Fibroblast of lung (primary cell): ENCODE results near the gene POLR1A.

Experiments
- EZH2 ChIP-seq: IDR thresholded peaks from 2 replicates; pipeline ENCODE4 v1.5.1; 2012; ENCODE audit warnings: low read length, control low read depth, mild to moderate bottlenecking; ENCODE audit errors: missing control alignments
- TF ChIP-seq, protein P1 (sequence below), 2 donors: IDR thresholded peaks in 1 of 2; conservative IDR thresholded peaks in 1 of 2; 1 replicate in 1 of 2; 2 replicates in 1 of 2; pipeline ENCODE4 v1.5.1; 2011 to 2012; ENCODE audit warnings: low read length in 2 of 2, control low read depth in 1 of 2, inconsistent platforms in 1 of 2, low read depth in 1 of 2, mild to moderate bottlenecking in 1 of 2

DNA sequence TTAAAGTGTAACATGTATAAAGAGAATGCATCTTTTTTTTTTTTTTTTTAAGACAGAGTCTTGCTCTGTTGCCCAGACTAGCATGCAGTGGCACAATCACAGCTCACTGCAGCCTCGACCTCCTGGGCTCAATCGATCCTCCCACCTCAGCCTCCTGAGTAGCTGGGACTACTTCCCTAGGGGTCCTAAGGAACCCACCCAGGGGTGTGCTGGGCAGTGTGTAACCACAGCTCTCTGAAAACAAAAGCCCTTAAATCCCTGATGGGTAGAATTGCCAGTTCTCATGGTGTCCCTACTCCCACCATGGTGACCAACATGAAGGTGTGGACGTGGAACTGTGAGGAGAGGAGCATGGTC lies 111.3 kb downstream of the POLR1A start:
- TF ChIP-seq EZH2 = no peak
- TF ChIP-seq, protein P1, sequence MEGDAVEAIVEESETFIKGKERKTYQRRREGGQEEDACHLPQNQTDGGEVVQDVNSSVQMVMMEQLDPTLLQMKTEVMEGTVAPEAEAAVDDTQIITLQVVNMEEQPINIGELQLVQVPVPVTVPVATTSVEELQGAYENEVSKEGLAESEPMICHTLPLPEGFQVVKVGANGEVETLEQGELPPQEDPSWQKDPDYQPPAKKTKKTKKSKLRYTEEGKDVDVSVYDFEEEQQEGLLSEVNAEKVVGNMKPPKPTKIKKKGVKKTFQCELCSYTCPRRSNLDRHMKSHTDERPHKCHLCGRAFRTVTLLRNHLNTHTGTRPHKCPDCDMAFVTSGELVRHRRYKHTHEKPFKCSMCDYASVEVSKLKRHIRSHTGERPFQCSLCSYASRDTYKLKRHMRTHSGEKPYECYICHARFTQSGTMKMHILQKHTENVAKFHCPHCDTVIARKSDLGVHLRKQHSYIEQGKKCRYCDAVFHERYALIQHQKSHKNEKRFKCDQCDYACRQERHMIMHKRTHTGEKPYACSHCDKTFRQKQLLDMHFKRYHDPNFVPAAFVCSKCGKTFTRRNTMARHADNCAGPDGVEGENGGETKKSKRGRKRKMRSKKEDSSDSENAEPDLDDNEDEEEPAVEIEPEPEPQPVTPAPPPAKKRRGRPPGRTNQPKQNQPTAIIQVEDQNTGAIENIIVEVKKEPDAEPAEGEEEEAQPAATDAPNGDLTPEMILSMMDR (conservative IDR thresholded peaks at IDR 0.05 in 1 of 2, IDR thresholded peaks at IDR 0.05 in 1 of 2; ENCODE audit: low read depth in 1 of 2, low read length in 2 of 2) = no peak
